Measurements from ENCODE around the gene DNAH14. TPM values are rescaled to one million over a fixed set of nuclear protein-coding genes. Genes with fewer than 3 reads are reported as not detected.
"Not testable (repeated sequence)": the region's sequence is repeated elsewhere in the genome, so short reads cannot be mapped to it uniquely, and the experiment has no call there.

Gene DNAH14
- total RNA-seq, 1 experiment from 2014 or later: 69.7 TPM

- no peak for TF ChIP-seq CTCF (IDR thresholded peaks at IDR 0.05; ENCODE audit: unreplicated experiment)
- Mint-ChIP-seq H3K36me3 (ENCODE audit: insufficient read depth, unreplicated experiment) (peaks cover 4% of the 10 kb centered on the region), H3K27ac (ENCODE audit: low read depth, unreplicated experiment) (no peak overlapping the region), H3K27me3 (ENCODE audit: insufficient read depth, unreplicated experiment) (no peaks in the 10 kb centered on the region), H3K4me3 (ENCODE audit: unreplicated experiment) (no peak overlapping the region), H3K9me3 (ENCODE audit: unreplicated experiment) (peaks cover 16% of the 10 kb centered on the region), H3K4me1 (ENCODE audit: insufficient read depth, unreplicated experiment) (no peaks in the 10 kb centered on the region)
- CTCF ChIA-PET: interaction anchor here (0.6 kb wide), 2 partner anchors 18 to 49 kb away, joined by 3 read pairs; no protein-coding TSS in a partner anchor
- intact Hi-C loops (cut with micrococcal nuclease): no loop called here
- POLR2A ChIA-PET: no interaction called here
- BruUV-seq (replicated peaks): no TSS peak
- no peak for DNase-seq (ENCODE audit: unreplicated experiment)
These were observed 91.6 kb downstream of the DNAH14 start for GRCh38 chr1:225021037-225021436.

GRCh38 chr1:225026701-225027100 is 97.2 kb downstream of the DNAH14 start:
- no peaks in the 10 kb centered on the region for H3K4me1 Mint-ChIP-seq (ENCODE audit: insufficient read depth, unreplicated experiment)
- no peaks in the 10 kb centered on the region for H3K27me3 Mint-ChIP-seq (ENCODE audit: insufficient read depth, unreplicated experiment)
- no peak for TF ChIP-seq CTCF (IDR thresholded peaks at IDR 0.05; ENCODE audit: unreplicated experiment)
- H3K9me3 Mint-ChIP-seq (ENCODE audit: unreplicated experiment): no peaks in the 10 kb centered on the region
- ChIA-PET CTCF (interaction anchor here (1.5 kb wide), 1 partner anchor 513 kb away, joined by 3 read pairs; no protein-coding TSS in a partner anchor), POLR2A (interaction anchor here (0.6 kb wide), 1 partner anchor 192 kb away, joined by 5 read pairs; no protein-coding TSS in a partner anchor)
- BruUV-seq (replicated peaks): no TSS peak
- H3K36me3 Mint-ChIP-seq (ENCODE audit: insufficient read depth, unreplicated experiment): no peaks in the 10 kb centered on the region
- no peak overlapping the region for H3K27ac Mint-ChIP-seq (ENCODE audit: low read depth, unreplicated experiment)
- intact Hi-C loops (cut with micrococcal nuclease): no loop called here
- no peak overlapping the region for H3K4me3 Mint-ChIP-seq (ENCODE audit: unreplicated experiment)
- DNase-seq (ENCODE audit: unreplicated experiment): no peak

GRCh38 chr1:225036441-225036840 is 107.0 kb downstream of the DNAH14 start:
- H3K27ac Mint-ChIP-seq (ENCODE audit: low read depth, unreplicated experiment); H3K9me3 Mint-ChIP-seq (ENCODE audit: unreplicated experiment); H3K27me3 Mint-ChIP-seq (ENCODE audit: insufficient read depth, unreplicated experiment); DNase-seq (ENCODE audit: unreplicated experiment); H3K36me3 Mint-ChIP-seq (ENCODE audit: insufficient read depth, unreplicated experiment); intact Hi-C loops (cut with micrococcal nuclease); H3K4me3 Mint-ChIP-seq (ENCODE audit: unreplicated experiment); BruUV-seq (replicated peaks): not testable (repeated sequence)
- CTCF ChIA-PET: interaction anchor here (0.8 to 0.9 kb wide), 2 partner anchors 12 to 523 kb away, joined by 3 read pairs; no protein-coding TSS in a partner anchor
- peaks cover 10% of the 10 kb centered on the region for H3K4me1 Mint-ChIP-seq (ENCODE audit: insufficient read depth, unreplicated experiment)
- POLR2A ChIA-PET: interaction anchor here (0.6 to 0.7 kb wide), 2 partner anchors 14 to 53 kb away, joined by 3 to 4 read pairs; no protein-coding TSS in a partner anchor

GRCh38 chr1:225042263-225042662 is 112.8 kb downstream of the DNAH14 start:
- no peak overlapping the region for H3K27ac Mint-ChIP-seq (ENCODE audit: low read depth, unreplicated experiment)
- ChIA-PET POLR2A (no interaction called here), CTCF (interaction anchor here (1.2 kb wide), 2 partner anchors 13 to 76 kb away, joined by 3 to 4 read pairs; no protein-coding TSS in a partner anchor)
- no TSS peak for BruUV-seq (replicated peaks)
- no peak for DNase-seq (ENCODE audit: unreplicated experiment)
- no peak for TF ChIP-seq CTCF (IDR thresholded peaks at IDR 0.05; ENCODE audit: unreplicated experiment)
- no peaks in the 10 kb centered on the region for H3K27me3 Mint-ChIP-seq (ENCODE audit: insufficient read depth, unreplicated experiment)
- H3K4me3 Mint-ChIP-seq (ENCODE audit: unreplicated experiment): no peak overlapping the region
- peaks cover 6% of the 10 kb centered on the region for H3K4me1 Mint-ChIP-seq (ENCODE audit: insufficient read depth, unreplicated experiment)
- intact Hi-C loops (cut with micrococcal nuclease): no loop called here
- H3K36me3 Mint-ChIP-seq (ENCODE audit: insufficient read depth, unreplicated experiment): peaks cover 9% of the 10 kb centered on the region
- no peaks in the 10 kb centered on the region for H3K9me3 Mint-ChIP-seq (ENCODE audit: unreplicated experiment)
